Kidney (tissue), 14 donors: Measurements from ENCODE around the gene NFXL1. TPM values are rescaled to one million over a fixed set of nuclear protein-coding genes. Genes with fewer than 3 reads are reported as not detected.

Experiments
- DNase-seq, 5 donors: peaks; one replicate each; pipeline ENCODE4 v3.0.0-alpha.2; 2013 to 2020
- FAIRE-seq: peaks from 2 replicates; lab custom pipeline; 2012; peaks lifted over from hg19 to GRCh38; lab: Jason Lieb, UNC
- H3K27ac ChIP-seq, 2 donors: one replicate each; pipeline ENCODE4 v1.7.0; 2013; ENCODE audit warnings: low read depth in 2 of 2, low read length in 2 of 2, inconsistent platforms in 1 of 2
- H3K27me3 ChIP-seq: one replicate; pipeline ENCODE4 v1.7.1; 2013; ENCODE audit warnings: low read length, inconsistent platforms; ENCODE audit not compliant: control insufficient read depth, insufficient read depth
- H3K36me3 ChIP-seq, 3 donors: one replicate each; pipeline versions ENCODE4 v1.7.0 to v1.7.1; 2013; ENCODE audit warnings: low read length in 3 of 3, control low read depth in 1 of 3, inconsistent platforms in 1 of 3; ENCODE audit not compliant: insufficient read depth in 3 of 3, control insufficient read depth in 2 of 3
- H3K4me1 ChIP-seq, 3 donors: one replicate each; pipeline versions ENCODE4 v1.7.0 to v1.7.1; 2013; ENCODE audit warnings: low read length in 3 of 3, inconsistent platforms in 1 of 3, low read depth in 1 of 3; ENCODE audit not compliant: control insufficient read depth in 2 of 3, insufficient read depth in 2 of 3
- H3K4me3 ChIP-seq, 3 donors: one replicate each; pipeline versions ENCODE4 v1.7.0 to v1.8.1; 2013; ENCODE audit warnings: low read length in 3 of 3, control low read depth in 1 of 3, inconsistent platforms in 1 of 3
- H3K9ac ChIP-seq, 3 donors: one replicate each; pipeline versions ENCODE4 v1.7.0 to v1.7.1; 2013; ENCODE audit warnings: low read length in 3 of 3, control low read depth in 1 of 3, inconsistent platforms in 1 of 3
- H3K9me3 ChIP-seq, 3 donors: one replicate each; pipeline versions ENCODE4 v1.7.0 to v1.7.1; 2013; ENCODE audit warnings: low read length in 3 of 3, control low read depth in 1 of 3, inconsistent platforms in 1 of 3; ENCODE audit not compliant: control insufficient read depth in 2 of 3, insufficient read depth in 1 of 3
- intact Hi-C: fragments of 100-400 bp; cut with DNase I; formaldehyde crosslinking; loops from one replicate; pipeline ENCODE4 v1.11.1; 2022
- polyA plus RNA-seq: library from polyadenylated mRNA; stranded (reverse); fragments of 350-450 nt; fragmentation: Illumina TruSeq; extraction: RNeasy Lipid Tissue Mini Kit (QIAGEN cat#74804); gene quantifications from one replicate; pipeline ENCODE4 v1.2.3, GENCODE V29; 2014; ENCODE audit warnings: low read depth, low replicate concordance; ENCODE audit not compliant: insufficient read depth
- total RNA-seq: library from RNA; stranded (reverse); fragmentation: NEBNext Ultra II Directional; extraction: Animal tissue kit (Norgen Biotek cat#: 25700); gene quantifications from one replicate; pipeline ENCODE4 v1.2.1, GENCODE V29; 2021
- TF ChIP-seq, protein P1 (sequence below): IDR thresholded peaks from 3 replicates; pipeline ENCODE4 v1.5.1; 2012; ENCODE audit warnings: mild to moderate bottlenecking, moderate library complexity, borderline replicate concordance; ENCODE audit not compliant: insufficient read depth; ENCODE audit errors: extremely low read depth
- donor health status: control.
- donor health status: control.
- donor health status: control.
- donor health status: control.
- donor health status: control.
- donor health status: DM: yes; HTN: yes; CAD: no.
- donor health status: Normal renal cell carcinoma (clear cell type).

The NFXL1 gene
- total and polyA plus RNA-seq, 2 donors from 2014 or later = 5.5 to 16.0 TPM

- intact Hi-C loops = no loop called here
- no peaks in the 10 kb centered on the region for H3K27me3 ChIP-seq
- peaks cover 11 to 34% (median 21%) of the 10 kb centered on the region in 3 donors for H3K36me3 ChIP-seq
- no peak overlapping the region for H3K9ac ChIP-seq
- FAIRE-seq (no peak), DNase-seq (no peak)
- no peak overlapping the region for H3K27ac ChIP-seq
- H3K9me3 ChIP-seq = no peaks in the 10 kb centered on the region
- no peaks in the 10 kb centered on the region for H3K4me1 ChIP-seq
- H3K4me3 ChIP-seq = no peak overlapping the region
- TF ChIP-seq, protein P1, sequence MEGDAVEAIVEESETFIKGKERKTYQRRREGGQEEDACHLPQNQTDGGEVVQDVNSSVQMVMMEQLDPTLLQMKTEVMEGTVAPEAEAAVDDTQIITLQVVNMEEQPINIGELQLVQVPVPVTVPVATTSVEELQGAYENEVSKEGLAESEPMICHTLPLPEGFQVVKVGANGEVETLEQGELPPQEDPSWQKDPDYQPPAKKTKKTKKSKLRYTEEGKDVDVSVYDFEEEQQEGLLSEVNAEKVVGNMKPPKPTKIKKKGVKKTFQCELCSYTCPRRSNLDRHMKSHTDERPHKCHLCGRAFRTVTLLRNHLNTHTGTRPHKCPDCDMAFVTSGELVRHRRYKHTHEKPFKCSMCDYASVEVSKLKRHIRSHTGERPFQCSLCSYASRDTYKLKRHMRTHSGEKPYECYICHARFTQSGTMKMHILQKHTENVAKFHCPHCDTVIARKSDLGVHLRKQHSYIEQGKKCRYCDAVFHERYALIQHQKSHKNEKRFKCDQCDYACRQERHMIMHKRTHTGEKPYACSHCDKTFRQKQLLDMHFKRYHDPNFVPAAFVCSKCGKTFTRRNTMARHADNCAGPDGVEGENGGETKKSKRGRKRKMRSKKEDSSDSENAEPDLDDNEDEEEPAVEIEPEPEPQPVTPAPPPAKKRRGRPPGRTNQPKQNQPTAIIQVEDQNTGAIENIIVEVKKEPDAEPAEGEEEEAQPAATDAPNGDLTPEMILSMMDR = no peak
Observed at GRCh38 chr4:47879458-47879857, 34.9 kb downstream of the NFXL1 start.

GRCh38 chr4:47876784-47877546 is 37.4 kb downstream of the NFXL1 start:
- no peak for DNase-seq

GRCh38 chr4:47876310-47876709 is 38.1 kb downstream of the NFXL1 start:
- H3K27ac ChIP-seq = no peak overlapping the region
- TF ChIP-seq, protein P1 = no peak
- intact Hi-C loops = no loop called here
- H3K4me1 ChIP-seq = no peaks in the 10 kb centered on the region
- H3K9me3 ChIP-seq = peaks cover 0 to 11% (median 1%) of the 10 kb centered on the region in 3 donors
- DNase-seq = no peak
- H3K9ac ChIP-seq = no peak overlapping the region
- H3K36me3 ChIP-seq = peaks cover 23 to 41% (median 27%) of the 10 kb centered on the region in 3 donors
- no peak overlapping the region for H3K4me3 ChIP-seq
- FAIRE-seq = no peak
- H3K27me3 ChIP-seq = no peaks in the 10 kb centered on the region

More at GRCh38 chr4:47876784-47877546, 37.4 kb downstream of the NFXL1 start:
- Histone ChIP-seq H3K27ac (no peak overlapping the region), H3K4me1 (no peaks in the 10 kb centered on the region), H3K9me3 (peaks cover 0 to 11% (median 0%) of the 10 kb centered on the region in 3 donors), H3K9ac (no peak overlapping the region), H3K27me3 (no peaks in the 10 kb centered on the region), H3K4me3 (no peak overlapping the region), H3K36me3 (peaks cover 23 to 41% (median 27%) of the 10 kb centered on the region in 3 donors)
- TF ChIP-seq, protein P1 = no peak
- intact Hi-C loops = no loop called here
- no peak for FAIRE-seq
